Trophoblast cell (in vitro differentiated cells and primary cell): ENCODE results near the gene MYLK.

ENCODE experiments used
- DNase-seq, 2 donors: peaks; one replicate each; pipeline ENCODE4 v3.0.0-alpha.2; 2016
- H2AFZ ChIP-seq: 2 replicates; pipeline ENCODE4 v1.6.1; 2013; ENCODE audit warnings: low read length, moderate library complexity, mild to moderate bottlenecking; ENCODE audit not compliant: insufficient read depth, poor library complexity
- H2AK5ac ChIP-seq: 2 replicates; pipeline ENCODE4 v1.6.1; 2013; ENCODE audit warnings: mild to moderate bottlenecking, low read length
- H2BK120ac ChIP-seq: 2 replicates; pipeline ENCODE4 v1.6.1; 2013; ENCODE audit warnings: low read length, mild to moderate bottlenecking, moderate library complexity; ENCODE audit not compliant: insufficient read depth, poor library complexity
- H2BK12ac ChIP-seq: 2 replicates; pipeline ENCODE4 v1.6.1; 2013; ENCODE audit warnings: mild to moderate bottlenecking, low read length, moderate library complexity
- H2BK5ac ChIP-seq: 2 replicates; pipeline ENCODE4 v1.6.1; 2013; ENCODE audit warnings: low read length, low read depth, moderate library complexity, mild to moderate bottlenecking; ENCODE audit not compliant: poor library complexity
- H3K14ac ChIP-seq: 2 replicates; pipeline ENCODE4 v1.6.1; 2013; ENCODE audit warnings: mild to moderate bottlenecking, low read length
- H3K18ac ChIP-seq: 2 replicates; pipeline ENCODE4 v1.6.1; 2013; ENCODE audit warnings: mild to moderate bottlenecking, low read length
- H3K23ac ChIP-seq: 2 replicates; pipeline ENCODE4 v1.6.1; 2013; ENCODE audit warnings: low read length
- H3K27ac ChIP-seq: 2 replicates; pipeline ENCODE4 v1.5.1; 2013; ENCODE audit warnings: low read depth, mild to moderate bottlenecking, inconsistent platforms, low read length, moderate library complexity
- H3K27me3 ChIP-seq: 2 replicates; pipeline ENCODE4 v1.6.1; 2013; ENCODE audit warnings: inconsistent platforms, mild to moderate bottlenecking, low read length, moderate library complexity; ENCODE audit not compliant: insufficient read depth
- H3K36me3 ChIP-seq, 2 experiments: 1 replicate in 1 of 2; 2 replicates in 1 of 2; pipeline ENCODE4 v1.6.1; 2013; ENCODE audit warnings: low read length in 2 of 2, mild to moderate bottlenecking in 2 of 2, moderate library complexity in 1 of 2; ENCODE audit not compliant: insufficient read depth in 2 of 2, control insufficient read depth in 1 of 2
- H3K4ac ChIP-seq: 2 replicates; pipeline ENCODE4 v1.6.1; 2013; ENCODE audit warnings: low read depth, mild to moderate bottlenecking, low read length, moderate library complexity
- H3K4me1 ChIP-seq, 2 experiments: 1 replicate in 1 of 2; 2 replicates in 1 of 2; pipeline ENCODE4 v1.6.1; 2013; ENCODE audit warnings: low read length in 2 of 2, mild to moderate bottlenecking in 2 of 2, moderate library complexity in 1 of 2; ENCODE audit not compliant: insufficient read depth in 2 of 2, control insufficient read depth in 1 of 2
- H3K4me2 ChIP-seq: 2 replicates; pipeline ENCODE4 v1.6.1; 2013; ENCODE audit warnings: inconsistent platforms, mild to moderate bottlenecking, low read length, moderate library complexity
- H3K4me3 ChIP-seq: 2 replicates; pipeline ENCODE4 v1.5.1; 2013; ENCODE audit warnings: mild to moderate bottlenecking, low read depth, low read length, inconsistent platforms
- H3K79me1 ChIP-seq: one replicate; pipeline ENCODE4 v1.6.1; 2013; ENCODE audit warnings: low read length
- H3K79me2 ChIP-seq: 2 replicates; pipeline ENCODE4 v1.6.1; 2013; ENCODE audit warnings: low read length, mild to moderate bottlenecking; ENCODE audit not compliant: control insufficient read depth, insufficient read depth, poor library complexity
- H3K9ac ChIP-seq: 2 replicates; pipeline ENCODE4 v1.6.1; 2013; ENCODE audit warnings: mild to moderate bottlenecking, low read length
- H3K9me3 ChIP-seq: 2 replicates; pipeline ENCODE4 v1.6.1; 2013; ENCODE audit warnings: low read depth, mild to moderate bottlenecking, control low read depth, inconsistent platforms, low read length; ENCODE audit not compliant: insufficient read depth
- H4K12ac ChIP-seq: 2 replicates; pipeline ENCODE4 v1.6.1; 2013; ENCODE audit warnings: low read depth, mild to moderate bottlenecking, low read length, moderate library complexity
- H4K8ac ChIP-seq: 2 replicates; pipeline ENCODE4 v1.6.1; 2013; ENCODE audit warnings: low read depth, mild to moderate bottlenecking, low read length, moderate library complexity
- H4K91ac ChIP-seq: one replicate; pipeline ENCODE4 v1.6.1; 2013; ENCODE audit warnings: low read depth, mild to moderate bottlenecking, low read length, moderate library complexity
- WGBS: extraction: QIAGEN DNeasy Blood & Tissue Kit; methylation state at CpG from one replicate; pipeline ENCODE4 v1.1.7; 2013; ENCODE audit warnings: missing lambda C conversion rate; ENCODE audit not compliant: insufficient read length, insufficient coverage; ENCODE audit errors: extremely low coverage; 5-methylcytosine and 5-hydroxymethylcytosine counted together

MYLK gene

GRCh38 chr3:123749711-123750110 is 134.4 kb downstream of the MYLK start:
- H3K79me2 ChIP-seq = no peaks in the 10 kb centered on the region
- DNase-seq = peak; percentile 59 to 83
- peak overlapping the region; percentile 74 for H4K91ac ChIP-seq
- peak overlapping the region; percentile 96 for H2AK5ac ChIP-seq
- H3K4me2 ChIP-seq = no peak overlapping the region
- peak overlapping the region; percentile 83 for H3K14ac ChIP-seq
- H2BK120ac ChIP-seq = peak overlapping the region; percentile 79
- H3K79me1 ChIP-seq = peaks cover 16% of the 10 kb centered on the region
- H3K9me3 ChIP-seq = no peaks in the 10 kb centered on the region
- H3K36me3 ChIP-seq = peaks cover 7 to 13% of the 10 kb centered on the region in 2 experiments
- no peak overlapping the region for H3K27ac ChIP-seq
- H3K9ac ChIP-seq = no peak overlapping the region
- peak overlapping the region; percentile 98 for H2BK12ac ChIP-seq
- no peak overlapping the region for H2AFZ ChIP-seq
- H3K4ac ChIP-seq = peak overlapping the region; percentile 53
- H3K23ac ChIP-seq = no peak overlapping the region
- H4K8ac ChIP-seq = peak overlapping the region; percentile 71
- H3K18ac ChIP-seq = peak overlapping the region; percentile 37
- no peak overlapping the region for H3K4me3 ChIP-seq
- H3K27me3 ChIP-seq = no peaks in the 10 kb centered on the region
- peak overlapping the region; percentile 73 for H2BK5ac ChIP-seq
- no peak overlapping the region for H4K12ac ChIP-seq
- H3K4me1 ChIP-seq = peaks cover 10 to 15% of the 10 kb centered on the region in 2 experiments

GRCh38 chr3:123745184-123745855 is 138.8 kb downstream of the MYLK start:
- Histone ChIP-seq H2AK5ac (no peak overlapping the region), H3K27me3 (no peaks in the 10 kb centered on the region), H4K91ac (no peak overlapping the region), H3K4ac (no peak overlapping the region), H2BK120ac (no peak overlapping the region), H2BK5ac (no peak overlapping the region), H2BK12ac (no peak overlapping the region), H4K12ac (no peak overlapping the region), H3K9me3 (no peaks in the 10 kb centered on the region), H3K79me1 (peaks cover 5% of the 10 kb centered on the region), H3K14ac (no peak overlapping the region), H3K23ac (no peak overlapping the region), H3K79me2 (no peaks in the 10 kb centered on the region), H3K4me3 (no peak overlapping the region), H4K8ac (no peak overlapping the region), H3K36me3 (peaks cover 3 to 9% of the 10 kb centered on the region in 2 experiments), H3K4me1 (peaks cover 4 to 7% of the 10 kb centered on the region in 2 experiments), H3K4me2 (no peak overlapping the region), H3K27ac (no peak overlapping the region), H3K18ac (no peak overlapping the region), H2AFZ (no peak overlapping the region), H3K9ac (no peak overlapping the region)
- no CpG with 5 or more reads among the region's 1 CpG for WGBS
- no peak for DNase-seq

GRCh38 chr3:123744064-123744463 is 140.1 kb downstream of the MYLK start:
- DNase-seq = no peak
- no peak overlapping the region for H4K8ac ChIP-seq
- no peak overlapping the region for H3K4me2 ChIP-seq
- H3K9me3 ChIP-seq = no peaks in the 10 kb centered on the region
- H4K91ac ChIP-seq = no peak overlapping the region
- no peak overlapping the region for H3K27ac ChIP-seq
- H3K4me3 ChIP-seq = no peak overlapping the region
- no peak overlapping the region for H3K9ac ChIP-seq
- no peak overlapping the region for H3K4ac ChIP-seq
- H4K12ac ChIP-seq = no peak overlapping the region
- no peaks in the 10 kb centered on the region for H3K79me2 ChIP-seq
- no peaks in the 10 kb centered on the region for H3K27me3 ChIP-seq
- no peak overlapping the region for H2BK120ac ChIP-seq
- H3K4me1 ChIP-seq = peaks cover 0 to 3% of the 10 kb centered on the region in 2 experiments
- no peak overlapping the region for H3K14ac ChIP-seq
- H3K79me1 ChIP-seq = peaks cover 5% of the 10 kb centered on the region
- H2AFZ ChIP-seq = no peak overlapping the region
- H2AK5ac ChIP-seq = no peak overlapping the region
- H2BK5ac ChIP-seq = no peak overlapping the region
- no CpG with 5 or more reads among the region's 6 CpGs for WGBS
- H3K23ac ChIP-seq = no peak overlapping the region
- H3K18ac ChIP-seq = no peak overlapping the region
- peaks cover 3 to 9% of the 10 kb centered on the region in 2 experiments for H3K36me3 ChIP-seq
- no peak overlapping the region for H2BK12ac ChIP-seq

GRCh38 chr3:123743121-123743520 is 141.0 kb downstream of the MYLK start:
- Histone ChIP-seq H3K36me3 (peaks cover 8 to 12% of the 10 kb centered on the region in 2 experiments), H2BK5ac (no peak overlapping the region)

More at GRCh38 chr3:123743121-123743520, 141.0 kb downstream of the MYLK start:
- no peak for DNase-seq
- peaks cover 0 to 3% of the 10 kb centered on the region in 2 experiments for H3K4me1 ChIP-seq
- H3K27ac ChIP-seq = no peak overlapping the region
- H3K79me2 ChIP-seq = no peaks in the 10 kb centered on the region
- no peak overlapping the region for H4K91ac ChIP-seq
- peaks cover 5% of the 10 kb centered on the region for H3K79me1 ChIP-seq
- no peak overlapping the region for H3K23ac ChIP-seq
- H3K18ac ChIP-seq = no peak overlapping the region
- no peaks in the 10 kb centered on the region for H3K27me3 ChIP-seq
- no peak overlapping the region for H3K4me3 ChIP-seq
- no peak overlapping the region for H3K4ac ChIP-seq
- no peak overlapping the region for H3K4me2 ChIP-seq
- H2BK120ac ChIP-seq = no peak overlapping the region
- H3K14ac ChIP-seq = no peak overlapping the region
- no peaks in the 10 kb centered on the region for H3K9me3 ChIP-seq
- H2AFZ ChIP-seq = no peak overlapping the region
- H4K8ac ChIP-seq = no peak overlapping the region
- H2BK12ac ChIP-seq = no peak overlapping the region
- no peak overlapping the region for H4K12ac ChIP-seq
- no peak overlapping the region for H3K9ac ChIP-seq
- H2AK5ac ChIP-seq = no peak overlapping the region
